Activated T-cell treated with anti-CD3 and anti-CD28 coated beads for 24 hours (primary cell): ENCODE results near the gene C3orf33.

ENCODE experiments used
- DNase-seq: peaks from one replicate; pipeline ENCODE4 v3.0.0-alpha.2; 2020; ENCODE audit warnings: low read depth

C3orf33 gene

GRCh38 chr3:155741603-155742002 lies 64.5 kb downstream of the C3orf33 start:
- DNase-seq = no peak

DNA sequence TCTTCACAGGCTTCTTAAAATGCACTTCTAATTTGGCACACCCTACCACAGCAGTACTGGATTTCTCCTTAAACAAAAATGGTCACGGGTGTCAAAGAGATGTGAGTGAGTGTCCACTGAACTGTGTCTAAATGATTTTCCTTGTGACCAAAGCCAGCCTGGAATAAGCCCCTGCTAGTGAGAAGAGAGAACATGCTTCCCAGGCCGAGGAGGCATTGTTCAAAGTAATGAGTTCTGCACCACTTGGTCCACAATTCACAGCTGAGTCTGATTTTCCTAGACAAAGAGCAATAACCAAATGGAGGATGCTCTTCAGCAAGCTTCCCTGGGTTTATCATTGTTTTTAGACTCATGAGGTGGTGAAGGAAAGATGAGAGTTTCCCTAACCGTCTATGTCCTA lies 65.0 kb downstream of the C3orf33 start:
- DNase-seq = no peak

GRCh38 chr3:155739154-155739553 lies 66.9 kb downstream of the C3orf33 start:
- DNase-seq = no peak

DNA sequence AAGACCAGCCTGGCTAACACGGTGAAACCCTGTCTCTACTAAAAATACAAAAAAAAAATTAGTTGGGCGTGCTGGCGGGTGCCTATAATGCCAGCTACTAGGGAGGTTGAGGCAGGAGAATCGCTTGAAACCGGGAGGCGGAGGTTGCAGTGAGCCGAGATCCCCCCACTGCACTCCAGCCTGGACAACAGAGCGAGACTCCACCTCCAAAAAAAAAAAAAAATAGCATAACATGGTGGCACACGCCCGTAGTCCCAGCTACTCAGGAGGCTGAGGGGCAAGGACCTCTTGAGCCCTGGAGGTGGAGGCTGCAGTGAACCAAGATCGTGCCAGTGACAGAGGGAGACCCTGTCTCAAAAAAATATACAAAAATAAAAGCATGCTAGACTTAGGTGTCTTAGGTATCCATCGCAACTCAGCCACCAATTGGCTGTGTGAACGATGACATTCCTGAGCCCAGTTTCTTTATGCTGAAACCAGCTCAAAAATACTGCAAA lies 67.5 kb downstream of the C3orf33 start:
- DNase-seq = no peak

- DNase-seq = no peak
Measured at GRCh38 chr3:155737844-155738460, 68.1 kb downstream of the C3orf33 start.

DNA sequence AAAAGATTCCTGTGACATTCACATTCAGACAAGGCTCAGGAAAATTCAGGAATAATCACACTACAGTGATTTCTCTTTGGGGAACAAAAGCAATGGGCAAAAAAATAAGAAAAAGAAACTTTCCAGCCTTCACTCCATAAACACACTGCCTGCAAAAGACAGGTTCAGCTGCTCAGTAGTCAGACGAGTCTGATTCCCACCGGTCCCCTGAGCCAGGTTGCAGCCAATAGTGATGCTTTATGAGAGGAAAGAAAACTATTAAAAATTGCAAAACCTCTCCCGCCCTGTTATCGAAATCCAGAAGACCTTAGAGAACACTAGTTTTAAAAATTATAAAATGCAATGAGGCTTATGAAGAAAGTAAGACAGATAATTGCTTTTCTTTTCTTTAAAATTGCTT lies 69.7 kb downstream of the C3orf33 start:
- no peak for DNase-seq

- DNase-seq = no peak
Measured at GRCh38 chr3:155730843-155731242, 75.2 kb downstream of the C3orf33 start.

DNA sequence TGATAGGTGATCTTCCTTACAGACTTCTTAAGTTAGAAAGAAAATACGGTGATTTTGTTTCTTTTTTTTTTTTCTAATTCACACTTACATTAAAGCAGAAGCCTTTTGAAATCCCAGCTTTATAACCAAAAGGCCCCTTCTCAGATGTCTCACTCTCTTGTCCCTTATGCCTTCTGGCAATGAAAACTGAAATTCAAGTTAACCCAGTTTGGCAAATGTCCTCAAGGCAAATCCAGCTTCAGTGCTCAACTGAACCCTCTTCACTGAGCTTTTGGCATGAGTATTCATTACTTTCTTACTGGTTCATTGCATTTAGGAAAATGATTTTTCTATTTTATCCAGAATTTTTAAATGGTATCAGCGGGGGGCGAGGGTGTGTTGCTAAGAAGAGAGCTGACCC lies 78.2 kb downstream of the C3orf33 start:
- no peak for DNase-seq

GRCh38 chr3:155714295-155714718 lies 91.8 kb downstream of the C3orf33 start:
- DNase-seq = no peak
